NCI-H524 treated with DMSO at 0.1 percent for 48 hours (cell line): ENCODE data around the gene ZNRF3.
"Not testable (repeated sequence)": the region's sequence is repeated elsewhere in the genome, so short reads cannot be mapped to it uniquely, and the experiment has no call there.

Experiments used
- DNase-seq: peaks from one replicate; lab custom pipeline; 2025; lab: John Stamatoyannopoulos, UW

Gene ZNRF3

DNA sequence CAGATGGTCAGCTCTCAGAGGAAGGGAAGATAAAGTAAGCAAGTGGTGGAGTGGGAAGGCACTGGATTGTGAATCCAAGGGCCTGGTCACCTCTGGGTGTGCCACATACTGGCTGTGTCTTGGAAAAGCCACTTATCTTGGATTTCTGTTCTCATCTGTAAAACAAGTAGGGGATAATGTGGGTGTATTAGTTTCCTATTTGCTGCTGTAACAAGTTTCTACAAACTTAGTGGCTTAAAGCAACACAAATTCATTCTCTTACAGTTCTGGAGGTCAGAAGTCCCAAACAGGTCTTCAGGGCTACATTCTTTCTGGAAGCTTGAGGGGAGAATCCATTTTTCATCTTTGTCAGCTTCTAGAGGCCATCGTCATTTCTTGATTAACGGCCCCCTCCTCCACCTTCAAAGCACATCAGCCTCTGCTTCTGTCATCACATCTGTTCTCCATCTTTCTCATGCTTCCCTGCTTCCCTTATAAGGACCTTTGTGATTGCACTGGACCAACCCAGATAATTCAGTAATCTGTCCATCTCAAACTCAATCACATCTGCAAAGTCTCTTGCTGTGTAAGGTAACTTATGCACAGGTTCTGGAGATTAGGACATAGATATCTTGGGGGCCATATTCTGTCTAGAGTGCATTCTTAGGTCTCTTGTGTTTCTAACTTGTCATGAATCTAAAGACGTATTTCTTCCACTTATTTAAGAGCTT lies 102.4 kb downstream of the ZNRF3 start:
- DNase-seq, result no peak

DNA sequence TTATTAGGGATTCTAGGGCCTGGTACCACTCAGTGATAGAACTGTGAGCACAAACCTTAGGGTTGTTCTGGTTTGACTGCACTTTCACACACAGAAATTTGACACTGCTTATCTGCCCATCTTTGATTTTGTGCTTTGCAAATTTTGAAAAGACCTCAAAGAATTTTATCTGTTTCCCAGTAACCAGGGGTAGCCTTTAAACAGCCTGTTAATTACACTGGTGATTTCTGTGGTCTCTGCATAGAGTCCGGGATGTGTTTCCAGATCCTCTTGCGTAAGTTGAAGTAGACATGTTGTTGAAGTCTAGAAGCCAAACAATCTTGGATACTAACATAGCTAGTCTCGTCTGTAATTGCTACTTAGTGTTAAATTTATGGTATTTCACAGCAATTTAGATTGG lies 103.0 kb downstream of the ZNRF3 start:
- no peak for DNase-seq

DNA sequence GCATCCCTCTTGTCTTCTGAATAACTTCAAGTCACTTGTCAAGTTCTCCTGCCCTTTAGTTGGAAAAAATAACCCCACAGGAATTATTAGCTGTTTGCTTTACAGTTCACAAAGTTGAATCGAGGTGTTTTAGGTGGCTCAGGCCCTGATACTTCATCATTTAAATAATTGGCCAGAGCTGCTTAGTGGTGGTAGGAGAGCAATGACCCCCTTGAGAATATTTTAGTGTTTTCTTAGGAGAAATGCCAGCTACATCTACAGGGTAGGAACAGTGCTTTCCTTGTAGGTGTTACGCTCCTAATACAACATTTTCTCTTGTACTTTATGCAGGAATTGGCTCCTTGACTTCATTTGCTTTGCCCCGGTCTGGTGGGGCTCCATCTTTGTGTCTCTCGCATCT lies 105.1 kb downstream of the ZNRF3 start:
- no peak for DNase-seq

DNA sequence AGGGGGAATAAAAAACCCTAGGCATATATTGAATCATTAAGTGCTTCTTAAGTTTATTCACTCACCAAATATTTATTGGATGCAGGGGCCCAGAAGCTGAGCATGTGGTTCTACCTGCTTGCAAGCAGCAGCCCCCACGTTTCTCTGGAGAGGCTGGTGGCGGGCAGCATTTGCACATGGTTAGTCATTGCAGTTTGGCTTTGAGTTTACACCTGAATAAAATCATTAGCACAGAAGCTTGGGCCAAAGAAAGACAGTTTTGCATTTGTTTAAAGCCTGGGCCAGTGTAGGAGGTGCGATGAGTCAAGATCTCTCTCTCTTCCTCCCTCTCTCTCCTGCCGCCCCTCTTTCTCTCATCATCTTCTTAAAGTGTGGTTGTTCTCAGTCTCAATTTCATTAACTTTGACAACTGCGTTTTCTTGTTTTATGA lies 105.7 kb downstream of the ZNRF3 start:
- DNase-seq, result no peak

DNA sequence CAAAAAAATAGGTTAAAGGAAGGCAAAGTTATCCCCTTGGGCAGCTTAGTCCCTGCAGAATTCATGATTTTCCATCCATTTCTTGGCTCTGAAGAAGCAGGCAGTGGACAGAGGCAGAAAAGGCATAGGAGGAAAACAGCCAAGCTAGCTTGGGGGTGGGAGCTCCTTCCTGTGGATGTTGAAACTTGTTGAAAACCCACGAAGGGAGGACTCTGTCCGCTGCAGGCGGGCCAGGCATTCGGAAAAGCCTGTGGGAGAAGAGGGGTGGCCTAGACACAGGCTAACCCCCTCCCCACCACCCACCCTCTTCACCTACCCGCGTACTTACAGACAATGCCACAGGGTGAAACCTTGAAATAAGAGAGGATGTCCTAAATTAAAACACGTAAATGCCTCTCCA lies 106.1 kb downstream of the ZNRF3 start:
- DNase-seq, result no peak

DNA sequence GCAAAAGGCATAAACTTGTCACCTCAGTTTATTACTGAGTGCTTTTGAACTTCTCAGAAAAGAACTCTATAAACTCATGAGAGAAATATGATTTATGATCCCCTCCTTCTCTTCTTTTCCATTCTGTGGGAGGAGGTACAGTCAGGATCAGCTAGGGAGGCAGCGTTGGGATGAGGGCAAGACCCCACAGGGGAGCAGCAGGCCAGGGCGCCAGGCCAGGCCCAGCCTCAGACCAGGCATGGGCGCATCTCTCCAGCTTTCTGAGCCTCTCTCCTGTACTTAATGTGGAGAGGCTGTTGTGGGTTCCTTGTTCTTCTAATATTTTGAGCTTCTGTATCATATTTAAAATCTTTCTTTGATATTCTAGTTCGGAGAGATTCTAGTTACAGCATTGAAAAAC lies 106.5 kb downstream of the ZNRF3 start:
- DNase-seq, result no peak

DNA sequence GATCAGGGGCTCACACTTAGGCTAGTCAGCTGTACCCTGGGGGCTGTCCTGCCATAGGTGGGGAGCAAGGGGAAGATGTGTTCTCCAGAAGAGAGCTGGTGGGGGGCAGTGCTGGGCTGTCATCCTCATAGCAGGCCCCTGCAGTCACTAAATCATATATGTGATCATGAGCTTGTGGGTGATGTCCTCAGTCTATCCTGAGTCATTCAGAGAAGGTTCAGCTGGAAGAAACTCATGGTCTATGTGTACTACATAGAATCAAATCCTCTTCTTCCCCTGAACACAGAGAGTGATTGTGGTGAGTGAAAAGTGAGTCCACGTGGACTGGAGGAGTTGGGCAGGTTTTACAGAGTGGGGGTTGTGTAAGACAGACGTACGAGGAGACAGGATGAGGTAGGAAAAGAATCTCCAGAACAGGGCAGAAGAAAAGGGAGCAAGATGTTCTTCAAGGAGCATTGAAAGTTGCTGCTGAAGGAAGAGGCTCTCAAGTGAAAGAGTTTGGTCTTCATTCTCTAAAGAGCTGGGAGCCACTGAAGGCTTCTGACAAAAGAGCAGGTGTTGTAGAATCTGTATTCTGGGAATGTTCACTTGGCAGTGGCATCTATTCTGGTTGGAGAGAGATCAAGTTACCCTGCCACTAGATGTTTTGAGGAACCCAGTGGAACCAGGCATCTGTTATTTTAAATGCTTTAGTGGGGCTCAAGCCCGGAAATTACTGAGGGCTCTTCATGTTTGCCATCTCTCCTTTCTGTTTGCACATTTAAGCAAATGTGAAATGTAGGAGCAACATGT lies 109.4 kb downstream of the ZNRF3 start:
- peak; percentile 9 for DNase-seq

DNA sequence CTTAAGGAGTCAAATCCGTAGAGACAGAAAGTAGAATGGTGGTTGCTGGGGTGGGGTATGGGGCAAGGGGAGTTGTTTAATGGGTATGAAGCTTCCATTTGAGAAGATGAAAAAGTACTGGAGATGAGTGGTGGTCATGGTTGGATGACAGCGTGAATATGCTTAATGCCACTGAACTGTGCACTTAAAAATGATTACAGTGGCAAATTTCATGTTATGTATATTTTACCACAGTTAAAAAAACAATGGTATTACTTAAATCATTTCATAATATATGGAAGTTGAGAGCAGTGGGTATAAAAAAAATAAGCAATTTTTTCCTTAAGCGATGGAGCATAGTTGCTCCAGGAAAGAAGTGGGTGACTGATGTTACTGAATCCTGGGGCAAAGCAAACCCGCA lies 111.2 kb downstream of the ZNRF3 start:
- DNase-seq, result no peak

DNA sequence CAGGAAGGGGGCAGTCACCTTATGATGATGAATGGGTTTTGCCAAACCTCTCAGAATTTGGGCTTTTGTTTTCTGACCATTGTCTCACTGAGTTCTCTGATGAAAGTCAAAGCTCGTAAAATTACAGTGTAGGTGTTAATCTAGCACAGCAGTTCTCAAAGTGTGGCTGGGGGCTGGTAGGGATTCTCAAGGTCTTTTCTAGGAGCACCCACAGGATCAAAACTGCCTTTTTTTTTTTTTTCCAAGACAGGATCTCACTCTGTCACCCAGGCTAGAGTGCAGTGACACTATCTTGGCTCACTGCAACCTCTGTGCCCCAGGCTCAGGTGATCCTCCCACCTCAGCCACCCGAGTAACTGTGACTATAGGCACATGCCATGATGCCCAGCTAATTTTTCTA lies 112.2 kb downstream of the ZNRF3 start:
- DNase-seq, result no peak

DNA sequence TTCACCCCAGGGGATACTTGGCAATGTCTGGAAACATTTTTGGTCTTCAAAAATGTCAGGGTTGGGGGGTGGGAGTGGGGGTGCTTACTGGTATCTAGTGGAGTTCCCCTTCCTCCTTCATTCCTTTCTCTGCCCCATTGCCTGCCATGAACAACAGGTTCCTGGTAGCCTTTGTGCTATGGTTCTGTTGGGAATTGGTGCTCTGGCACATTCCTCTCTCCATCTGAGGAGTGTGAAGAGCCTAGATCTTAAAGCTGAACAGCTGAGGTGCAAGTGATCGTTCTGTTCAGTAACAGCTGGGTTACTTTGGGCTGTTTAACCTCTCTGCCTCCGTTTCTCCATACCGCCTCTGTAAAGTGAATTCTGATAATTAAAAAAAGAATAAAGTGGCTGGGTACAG lies 114.0 kb downstream of the ZNRF3 start:
- no peak for DNase-seq

DNA sequence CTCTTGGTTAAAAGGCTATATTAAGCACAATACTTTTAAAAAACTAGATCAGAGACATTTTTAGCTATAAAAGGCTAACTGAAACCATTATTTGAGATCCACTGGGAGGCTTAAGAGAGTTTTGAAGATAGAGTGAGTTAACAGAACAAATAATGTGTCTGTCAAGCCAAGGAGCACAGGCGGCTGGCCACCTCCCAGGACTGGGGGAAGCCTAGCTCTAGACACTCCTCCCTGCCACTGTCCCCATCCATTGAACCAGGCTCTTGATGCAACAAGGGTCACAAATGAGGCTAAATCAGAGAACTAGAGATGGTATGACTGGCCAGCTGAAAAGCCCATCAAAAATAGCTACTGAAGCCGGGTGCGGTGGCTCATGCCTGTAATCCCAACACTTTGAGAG lies 115.3 kb downstream of the ZNRF3 start:
- no peak for DNase-seq

DNA sequence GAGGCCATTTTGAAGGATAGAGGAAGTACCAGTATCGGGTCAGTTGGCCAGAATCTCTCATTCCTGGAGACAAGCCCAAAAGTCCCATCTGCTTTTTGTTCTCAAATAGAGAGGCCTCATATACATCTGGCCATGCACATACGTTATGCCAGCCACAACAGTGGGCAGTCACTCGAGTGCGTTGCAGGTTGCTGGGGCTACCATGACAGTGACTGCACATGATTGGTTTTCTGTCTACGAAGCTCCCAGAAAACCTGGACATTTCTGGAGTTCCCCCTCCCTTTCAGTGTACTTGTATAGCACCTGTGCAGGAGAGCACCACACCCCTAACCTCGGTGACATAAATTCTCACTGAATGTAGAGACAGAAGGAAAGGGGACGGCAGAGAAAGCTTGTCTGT lies 116.1 kb downstream of the ZNRF3 start:
- DNase-seq, result no peak

DNA sequence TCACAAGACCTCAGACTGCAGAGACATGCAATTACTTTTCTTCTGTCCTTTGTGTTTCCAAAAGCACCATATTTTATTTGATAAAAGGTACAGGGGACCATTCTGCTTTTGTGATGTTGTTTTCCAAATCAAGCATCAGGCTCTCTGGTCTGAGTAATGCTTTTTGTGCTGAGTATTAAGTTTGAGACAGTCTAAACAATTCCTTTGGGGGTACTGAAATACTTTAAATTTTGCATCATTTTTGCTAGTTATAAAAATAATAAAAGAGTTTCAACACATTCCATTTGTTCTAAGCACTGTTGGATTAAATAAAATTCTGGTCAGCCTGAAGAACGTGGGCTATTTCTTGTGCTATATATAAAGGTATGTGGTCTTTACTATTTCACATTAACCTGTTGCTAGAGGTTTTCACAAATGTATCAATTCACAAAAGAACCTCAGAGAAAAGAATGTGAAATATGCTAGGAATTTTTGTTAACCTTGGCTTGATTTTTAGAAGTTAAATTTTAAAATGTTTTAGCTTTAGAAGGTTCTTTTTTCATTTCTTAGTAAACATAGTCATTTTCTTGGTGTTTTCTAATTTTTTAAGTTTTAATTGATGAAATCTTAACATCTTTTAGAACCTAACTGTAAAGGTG lies 116.7 kb downstream of the ZNRF3 start:
- no peak for DNase-seq

DNA sequence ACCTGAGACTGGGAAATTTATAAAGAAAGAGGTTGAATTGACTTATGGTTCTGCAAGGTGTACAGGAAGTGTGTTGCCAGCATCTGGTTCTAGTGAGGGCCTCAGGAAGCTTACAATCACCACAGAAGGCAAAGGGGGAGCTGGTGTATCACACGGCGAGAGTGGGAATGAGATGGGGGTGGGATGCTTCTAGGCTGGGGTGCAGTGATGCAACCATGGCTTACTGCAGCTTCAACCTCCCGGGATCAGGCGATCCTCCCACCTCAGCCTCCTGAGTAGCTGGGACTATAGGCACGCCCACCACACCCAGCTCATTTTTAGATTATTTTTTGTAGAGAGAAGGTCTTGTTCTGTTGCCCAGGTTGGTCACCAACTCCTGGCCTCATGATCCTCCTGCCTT lies 117.3 kb downstream of the ZNRF3 start:
- no peak for DNase-seq

DNA sequence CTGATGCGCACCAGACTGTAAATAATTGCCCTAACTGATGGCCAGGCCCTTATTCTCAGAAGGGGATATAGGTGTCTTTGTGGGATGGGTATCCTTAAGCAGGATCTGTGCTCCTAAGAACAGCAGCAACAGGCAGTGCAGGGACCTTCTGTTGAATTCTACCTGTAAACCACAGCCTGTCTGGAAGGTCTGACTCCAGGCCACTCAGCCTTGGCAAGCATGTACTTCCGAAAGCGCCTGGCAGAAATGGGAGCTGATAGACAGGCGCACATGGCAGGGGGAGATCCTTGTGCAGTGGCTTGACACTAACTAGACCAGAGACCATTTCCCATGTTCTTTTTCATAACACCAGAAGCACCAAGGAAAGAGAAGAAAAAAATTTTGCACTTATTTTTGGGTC lies 119.2 kb downstream of the ZNRF3 start:
- DNase-seq, result no peak

DNA sequence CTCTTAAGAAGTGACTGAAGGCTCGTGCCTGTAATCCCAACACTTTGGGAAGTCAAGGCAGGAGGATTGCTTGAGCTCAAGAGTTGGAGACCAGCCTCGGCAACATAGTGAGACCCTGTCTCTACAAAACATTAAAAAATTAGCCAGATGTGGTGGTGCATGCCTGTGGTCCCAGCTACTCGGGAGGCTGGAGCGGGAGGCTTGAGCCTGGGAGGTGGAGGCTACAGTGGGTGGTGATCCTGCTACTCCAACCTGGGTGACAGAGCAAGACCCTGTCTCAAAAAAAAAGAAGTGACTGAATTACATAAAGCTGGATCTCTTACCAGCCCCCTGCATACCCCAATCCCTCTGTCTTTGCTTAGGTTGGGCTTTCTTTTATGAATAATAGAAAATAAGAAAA lies 120.2 kb downstream of the ZNRF3 start:
- DNase-seq, result no peak

DNA sequence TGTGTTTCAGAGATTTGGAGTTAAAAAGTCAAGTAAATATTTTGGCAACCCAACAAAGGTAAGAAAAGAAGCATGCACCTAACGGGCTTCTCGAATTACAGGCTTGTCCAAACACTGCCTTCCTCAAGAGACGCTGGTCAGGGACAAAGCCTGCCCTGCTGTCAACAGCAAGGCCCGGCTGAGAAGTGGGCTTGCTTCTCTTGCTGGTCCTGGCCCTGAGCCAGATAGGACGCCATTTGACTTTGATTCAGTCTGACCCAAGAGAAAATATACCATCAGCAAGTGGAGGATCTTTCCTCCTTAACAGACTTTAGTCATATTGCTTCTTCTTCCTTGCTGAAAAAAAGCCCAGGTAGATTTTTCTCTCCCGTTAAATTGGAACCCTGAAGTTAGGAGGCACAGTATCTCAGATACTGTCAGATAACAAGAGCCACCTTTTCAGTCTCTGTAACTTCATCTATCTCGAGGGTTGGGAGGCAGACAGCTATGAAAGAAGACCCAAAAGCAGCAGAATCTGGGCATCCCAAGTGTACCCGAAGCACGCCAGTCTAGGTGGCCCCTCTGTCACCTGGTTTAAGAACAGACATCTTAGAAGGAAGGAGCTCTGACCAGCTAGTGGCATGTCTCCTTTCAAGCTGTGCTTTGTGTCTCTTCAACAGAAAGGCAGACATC lies 120.7 kb downstream of the ZNRF3 start:
- no peak for DNase-seq

DNA sequence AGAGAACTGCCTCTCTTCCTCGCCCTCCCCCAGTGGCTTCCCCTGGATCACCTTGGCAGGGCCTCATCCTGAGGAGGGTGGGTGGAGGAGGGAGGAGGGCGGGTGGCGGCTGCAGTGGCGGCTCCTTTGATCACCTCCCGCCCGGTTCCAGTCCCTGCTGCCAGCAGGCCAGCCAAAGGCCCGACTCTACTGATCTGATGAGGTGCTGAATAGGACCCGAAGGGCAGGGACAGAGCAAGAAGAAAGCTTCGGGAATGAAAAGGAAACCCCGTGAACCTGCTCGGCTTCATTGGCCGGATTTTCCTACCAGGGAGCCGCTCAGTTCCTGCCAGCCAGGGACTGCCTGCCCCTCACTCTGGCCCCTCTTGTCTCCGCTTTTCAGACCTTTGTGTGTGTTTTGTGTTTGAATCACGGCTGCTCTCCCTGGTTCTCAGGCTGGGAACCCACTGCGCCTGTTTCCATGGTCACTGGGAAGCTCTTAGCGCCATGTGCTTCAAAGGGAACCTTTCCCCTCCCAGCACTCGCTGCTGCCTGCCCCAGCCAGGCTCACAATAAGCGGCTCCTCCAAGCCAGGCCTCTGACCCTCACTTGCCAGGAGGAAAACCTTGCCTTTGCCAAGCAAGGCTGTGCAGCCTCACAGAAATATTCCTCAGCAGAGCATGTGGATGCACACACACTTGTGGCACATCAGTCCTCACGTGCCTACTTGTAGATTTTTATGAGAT lies 121.4 kb downstream of the ZNRF3 start:
- no peak for DNase-seq

DNA sequence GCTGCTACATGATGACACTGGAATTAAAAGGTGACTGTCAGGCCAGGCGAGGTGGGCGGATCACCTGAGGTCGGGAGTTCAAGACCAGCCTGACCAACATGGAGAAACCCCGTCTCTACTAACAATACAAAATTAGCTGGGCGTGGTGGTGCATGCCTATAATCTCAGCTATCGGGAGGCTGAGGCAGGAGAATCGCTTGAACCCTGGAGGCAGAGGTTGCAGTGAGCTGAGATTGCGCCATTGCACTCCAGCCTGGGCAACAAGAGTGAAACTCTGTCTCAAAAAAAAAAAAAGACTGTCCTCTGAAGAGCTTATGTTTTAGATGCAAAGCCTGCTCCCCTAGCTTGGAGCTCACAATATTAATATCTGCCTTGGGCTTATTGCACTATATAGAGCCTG lies 122.4 kb downstream of the ZNRF3 start:
- DNase-seq, result not testable (repeated sequence)

DNA sequence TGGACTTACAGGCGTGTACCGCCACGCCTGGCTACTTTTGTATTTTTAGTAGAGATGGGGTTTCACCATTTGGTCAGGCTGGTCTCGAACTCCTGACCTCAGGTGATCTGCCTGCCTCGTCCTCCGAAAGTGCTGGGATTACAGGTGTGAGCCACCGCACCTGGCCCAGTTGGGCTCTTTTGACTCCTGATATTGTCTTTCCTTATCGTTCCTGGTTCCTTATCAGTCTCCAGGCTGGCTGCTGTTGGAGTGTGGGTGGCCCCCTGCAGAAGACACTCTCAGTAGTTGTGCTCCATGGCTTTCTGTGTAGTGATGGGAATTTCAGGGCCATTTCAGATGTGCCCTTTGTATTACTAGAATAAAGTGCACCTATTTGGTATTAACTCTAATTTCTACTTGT lies 123.0 kb downstream of the ZNRF3 start:
- no peak for DNase-seq

DNA sequence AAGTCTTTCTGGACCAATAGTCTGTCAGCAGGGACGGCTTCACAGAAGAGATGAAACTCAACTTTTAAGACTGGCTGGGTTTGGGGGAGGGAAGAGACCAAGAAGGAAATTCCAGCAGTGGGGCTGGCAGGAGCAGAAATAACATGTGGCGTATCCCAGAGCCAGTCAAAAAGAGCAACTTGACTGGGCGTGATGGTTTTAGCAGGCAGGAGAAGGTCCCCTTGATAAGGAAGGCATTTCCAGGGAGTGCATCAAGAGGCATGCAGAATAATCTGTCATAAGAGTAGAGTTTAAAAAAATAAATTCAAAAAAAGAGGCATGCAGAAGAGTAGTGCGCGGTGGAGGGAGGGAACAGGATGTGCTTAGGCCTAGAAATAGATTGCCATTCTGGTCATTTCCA lies 125.8 kb downstream of the ZNRF3 start:
- no peak for DNase-seq
